ENCODE results near the gene BAIAP2L2. TPM values are rescaled to one million over a fixed set of nuclear protein-coding genes. Genes with fewer than 3 reads are reported as not detected.
"Not testable (repeated sequence)": the region's sequence is repeated elsewhere in the genome, so short reads cannot be mapped to it uniquely, and the experiment has no call there.

BAIAP2L2 gene
- total and polyA plus RNA-seq, 2 of the 4 experiments (the other 2 are of a cell fraction), result 0.18 to 0.46 TPM

DNA sequence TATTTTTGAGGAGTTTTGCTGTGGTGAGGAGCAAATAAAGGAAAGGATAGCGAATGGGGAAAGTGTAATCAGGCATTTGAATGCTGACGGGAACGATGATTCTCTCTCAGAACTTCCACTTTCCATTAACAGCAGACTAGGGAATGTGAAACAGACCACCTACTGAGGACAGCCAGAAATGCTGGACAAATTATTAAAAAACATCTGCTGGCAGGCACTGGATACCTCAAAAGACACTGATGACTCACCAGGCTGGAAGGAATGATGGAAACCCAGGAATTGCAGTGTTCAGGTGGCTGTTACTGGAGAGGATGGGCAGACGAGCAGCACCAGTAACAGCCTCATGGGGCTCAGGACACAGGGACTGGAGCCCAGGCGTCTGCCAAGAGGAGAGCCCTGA lies 37.8 kb upstream of the BAIAP2L2 start:
- Histone ChIP-seq H3K9me1 (ENCODE audit: insufficient read depth, low read length) (peaks cover 13% of the 10 kb centered on the region), H4K8ac (ENCODE audit: low read depth in 2 of 2, low read length in 2 of 2) (no peak overlapping the region), H3K27ac (ENCODE audit: insufficient read depth, low read length) (no peak overlapping the region), H2BK5ac (ENCODE audit: low read depth, low read length, poor library complexity, severe bottlenecking) (no peak overlapping the region), H3K79me1 (ENCODE audit: low read depth in 1 of 2, low read length in 2 of 2) (no peaks in the 10 kb centered on the region), H2BK15ac (ENCODE audit: low read depth, low read length) (no peak overlapping the region), H3K36me3 (ENCODE audit: control insufficient read depth, insufficient read depth, low read length) (no peaks in the 10 kb centered on the region), H3K4me1 (ENCODE audit: control insufficient read depth, insufficient read depth, low read length) (peaks cover 10% of the 10 kb centered on the region), H2BK20ac (ENCODE audit: low read depth, low read length) (no peak overlapping the region), H4K5ac (ENCODE audit: low read depth, low read length) (no peak overlapping the region; the same call in 1 of the 2 replicates), H2AK9ac (replicated peaks; ENCODE audit: low read depth, low read length, poor library complexity) (no peak overlapping the region), H3K23ac (ENCODE audit: low read depth, low read length) (no peak overlapping the region), H2BK120ac (ENCODE audit: low read depth, low read length) (no peak overlapping the region), H3K4me3 (ENCODE audit: insufficient read depth, low read depth, low read length) (no peak overlapping the region), H3K56ac (ENCODE audit: extremely low read depth, insufficient read depth, low read length) (no peak overlapping the region), H2AK5ac (ENCODE audit: low read depth, low read length) (peak overlapping the region; percentile 3; the same call in 1 of the 2 replicates), H4K20me1 (ENCODE audit: insufficient read depth, low read length) (no peaks in the 10 kb centered on the region; the same call in 1 of the 2 replicates), H3K4ac (ENCODE audit: low read depth, low read length) (no peak overlapping the region; the same call in 1 of the 2 replicates), H2AFZ (replicated peaks; ENCODE audit: low read length, poor library complexity) (no peak overlapping the region), H3K4me2 (ENCODE audit: low read depth, low read length) (no peak overlapping the region), H3K18ac (ENCODE audit: low read depth, low read length) (no peak overlapping the region), H3K14ac (replicated peaks; ENCODE audit: low read depth, low read length) (no peak overlapping the region), H3K27me3 (ENCODE audit: control insufficient read depth, insufficient read depth, low read length) (peaks cover 1% of the 10 kb centered on the region; the same call in 1 of the 2 replicates), H4K91ac (ENCODE audit: insufficient read depth, low read depth, low read length) (no peak overlapping the region), H3K9me3 (ENCODE audit: control insufficient read depth, insufficient read depth, low read length) (peaks cover 3% of the 10 kb centered on the region; the same call in 1 of the 2 replicates), H3K9ac (ENCODE audit: low read depth, low read length) (no peak overlapping the region)
- peak; percentile 69 for TF ChIP-seq FOS (IDR thresholded peaks at IDR 0.05; ENCODE audit: low read depth, low read length)
- TF ChIP-seq POLR2A (IDR thresholded peaks at IDR 0.05; ENCODE audit: low read depth, low read length), result no peak
- dilution Hi-C loops (cut with HindIII; ENCODE audit: low sequenced_read_pairs, unreplicated experiment) (no loop called here), intact Hi-C loops (cut with micrococcal nuclease) (no loop called here), in situ Hi-C loops (cut with MboI; ENCODE audit: low sequenced_read_pairs) (no loop called here)
- WGBS, 2 experiments (ENCODE audit: extremely low coverage in 2 of 2, insufficient read length in 1 of 2), result 63% methylated on average over 2 of the region's 5 CpGs; no CpG with 5 or more reads in 1 of the 2 experiments
- BruUV-seq (replicated peaks), result no TSS peak
- DNase-seq, result peak; percentile 66
- ATAC-seq (ENCODE audit: low read depth), result peak; percentile 56
- ChIA-PET POLR2A (ENCODE audit: unreplicated experiment) (no interaction called here), CTCF (no interaction called here)

DNA sequence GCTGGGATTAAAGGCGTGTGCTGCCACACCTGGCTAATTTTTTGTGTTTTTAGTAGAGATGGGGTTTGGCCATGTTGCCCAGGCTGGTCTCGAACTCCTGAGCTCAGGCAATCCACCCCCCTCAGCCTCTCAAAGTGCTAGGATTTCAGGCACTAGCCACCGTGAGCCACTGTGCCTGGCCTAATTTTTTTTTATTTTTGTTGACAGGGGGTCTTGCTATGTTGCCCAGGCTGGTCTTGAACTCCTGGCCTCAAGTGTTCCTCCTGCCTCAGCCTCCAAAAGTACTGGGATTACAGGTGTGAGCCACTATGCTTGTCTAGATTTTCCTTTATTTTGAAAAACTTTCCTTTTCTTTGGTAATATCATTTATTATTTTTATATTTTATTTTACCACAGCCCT lies 35.7 kb upstream of the BAIAP2L2 start:
- H3K27me3 ChIP-seq (ENCODE audit: control insufficient read depth, insufficient read depth, low read length); H2BK120ac ChIP-seq (ENCODE audit: low read depth, low read length); H3K27ac ChIP-seq (ENCODE audit: insufficient read depth, low read length); H3K56ac ChIP-seq (ENCODE audit: extremely low read depth, insufficient read depth, low read length); H4K20me1 ChIP-seq (ENCODE audit: insufficient read depth, low read length); intact Hi-C loops (cut with micrococcal nuclease); H2BK15ac ChIP-seq (ENCODE audit: low read depth, low read length); H3K23ac ChIP-seq (ENCODE audit: low read depth, low read length); H3K9me3 ChIP-seq (ENCODE audit: control insufficient read depth, insufficient read depth, low read length); H2AFZ ChIP-seq (replicated peaks; ENCODE audit: low read length, poor library complexity); DNase-seq; in situ Hi-C loops (cut with MboI; ENCODE audit: low sequenced_read_pairs); dilution Hi-C loops (cut with HindIII; ENCODE audit: low sequenced_read_pairs, unreplicated experiment); POLR2A ChIA-PET (ENCODE audit: unreplicated experiment); BruUV-seq (replicated peaks); H3K4me3 ChIP-seq (ENCODE audit: insufficient read depth, low read depth, low read length); H4K91ac ChIP-seq (ENCODE audit: insufficient read depth, low read depth, low read length); H2AK9ac ChIP-seq (replicated peaks; ENCODE audit: low read depth, low read length, poor library complexity); H3K18ac ChIP-seq (ENCODE audit: low read depth, low read length); H3K4ac ChIP-seq (ENCODE audit: low read depth, low read length); CTCF ChIA-PET; H3K9ac ChIP-seq (ENCODE audit: low read depth, low read length); ATAC-seq (ENCODE audit: low read depth); H3K4me1 ChIP-seq (ENCODE audit: control insufficient read depth, insufficient read depth, low read length); H3K79me1 ChIP-seq (ENCODE audit: low read depth in 1 of 2, low read length in 2 of 2); H3K14ac ChIP-seq (replicated peaks; ENCODE audit: low read depth, low read length); H4K5ac ChIP-seq (ENCODE audit: low read depth, low read length); H3K36me3 ChIP-seq (ENCODE audit: control insufficient read depth, insufficient read depth, low read length); H2BK5ac ChIP-seq (ENCODE audit: low read depth, low read length, poor library complexity, severe bottlenecking); H2BK20ac ChIP-seq (ENCODE audit: low read depth, low read length); H3K4me2 ChIP-seq (ENCODE audit: low read depth, low read length); H4K8ac ChIP-seq (ENCODE audit: low read depth in 2 of 2, low read length in 2 of 2): not testable (repeated sequence)
- H2AK5ac ChIP-seq (ENCODE audit: low read depth, low read length), result peak overlapping the region; percentile 52; the same call in 1 of the 2 replicates
- H3K9me1 ChIP-seq (ENCODE audit: insufficient read depth, low read length), result peaks cover 13% of the 10 kb centered on the region
- WGBS, 2 experiments (ENCODE audit: extremely low coverage in 2 of 2, insufficient read length in 1 of 2), result no CpG with 5 or more reads among the region's 3 CpGs

All from IMR-90 (cell line).